ENCODE results near the gene ETS1. TPM values are rescaled to one million over a fixed set of nuclear protein-coding genes. Genes with fewer than 3 reads are reported as not detected.

The ETS1 gene
- total RNA-seq, 1 experiment from 2014 or later: 29.9 TPM

GRCh38 chr11:128482092-128482491, 105.3 kb downstream of the ETS1 start:
- Mint-ChIP-seq H3K27ac (no peak overlapping the region), H3K4me1 (no peaks in the 10 kb centered on the region)
- H3K27ac ChIP-seq (ENCODE audit: insufficient read length, low read depth, low read length): no peak overlapping the region

More at GRCh38 chr11:128482092-128482491, 105.3 kb downstream of the ETS1 start:
- Histone ChIP-seq H2BK12ac (ENCODE audit: insufficient read length, low read depth, low read length) (no peak overlapping the region), H3K27me3 (ENCODE audit: insufficient read depth, low read length) (no peaks in the 10 kb centered on the region), H3K56ac (ENCODE audit: insufficient read length, low read depth, low read length) (no peak overlapping the region), H3K79me2 (ENCODE audit: insufficient read depth, low read length) (no peaks in the 10 kb centered on the region), H3K4me1 (ENCODE audit: insufficient read depth, low read length) (no peaks in the 10 kb centered on the region), H4K8ac (replicated peaks; ENCODE audit: insufficient read length, low read depth, low read length) (no peak overlapping the region), H3K9ac (ENCODE audit: extremely low read depth, insufficient read length, low read length) (no peak overlapping the region), H4K5ac (ENCODE audit: insufficient read length, low read depth, low read length) (no peak overlapping the region), H2BK15ac (ENCODE audit: low read depth, low read length) (no peak overlapping the region), H4K20me1 (ENCODE audit: control insufficient read depth, insufficient read depth, insufficient read length) (no peaks in the 10 kb centered on the region), H3K4ac (ENCODE audit: low read depth, low read length) (no peak overlapping the region), H3K79me1 (ENCODE audit: insufficient read depth, low read depth, low read length, poor library complexity, severe bottlenecking) (no peaks in the 10 kb centered on the region), H2BK20ac (ENCODE audit: low read depth, low read length, poor library complexity, severe bottlenecking) (no peak overlapping the region), H2AK5ac (ENCODE audit: insufficient read length, low read length) (no peak overlapping the region), H3K23ac (ENCODE audit: insufficient read length, low read depth, low read length) (no peak overlapping the region), H2BK5ac (ENCODE audit: insufficient read length, low read length) (no peak overlapping the region), H2AFZ (ENCODE audit: low read length) (no peak overlapping the region), H3K14ac (ENCODE audit: insufficient read depth, low read length) (no peak overlapping the region), H3K9me3 (ENCODE audit: control insufficient read depth, low read depth, low read length) (no peaks in the 10 kb centered on the region), H3K18ac (ENCODE audit: insufficient read length, low read depth, low read length) (no peak overlapping the region), H2BK120ac (ENCODE audit: low read depth, low read length, poor library complexity, severe bottlenecking) (no peak overlapping the region), H3T11ph (ENCODE audit: low read length) (no peak overlapping the region), H3K23me2 (ENCODE audit: insufficient read length, low read depth, low read length, poor library complexity, severe bottlenecking) (no peaks in the 10 kb centered on the region), H3K4me2 (ENCODE audit: insufficient read depth, insufficient read length, low read length) (no peak overlapping the region), H4K91ac (ENCODE audit: insufficient read length, low read depth, low read length) (no peak overlapping the region)
- Mint-ChIP-seq H3K4me3 (no peak overlapping the region), H3K27me3 (ENCODE audit: low read depth) (no peaks in the 10 kb centered on the region), H3K36me3 (ENCODE audit: insufficient read depth in 1 of 3, low read depth in 3 of 3) (peaks cover 3 to 39% (median 10%) of the 10 kb centered on the region in 3 experiments; a peak in 5 of 7 replicates), H3K9me3 (no peaks in the 10 kb centered on the region)
- no CpG with 5 or more reads among the region's 3 CpGs for WGBS (ENCODE audit: extremely low coverage, insufficient read length, low lambda C conversion rate)
- no peak for TF ChIP-seq CTCF (conservative IDR thresholded peaks at IDR 0.05)
- DNase-seq: no peak

All from H9 (cell line).